PC-9 (cell line): Measurements from ENCODE around the gene PRPH.
A peak's percentile ranks its signal among the peaks of the same experiment; 100 is the strongest.

Experiments used
- CTCF ChIP-seq: fragments of 200-600 bp; sonication (generic); conservative IDR thresholded peaks from 2 replicates; pipeline ENCODE4 v1.6.1; 2017; ENCODE audit warnings: mixed run types, antibody characterized with exemption, mild to moderate bottlenecking, moderate library complexity
- EZH2 ChIP-seq: fragments of 200-600 bp; sonication (generic); IDR thresholded peaks from 2 replicates; pipeline ENCODE4 v1.8.0; 2017; ENCODE audit warnings: antibody characterized with exemption, low read depth

- TF ChIP-seq CTCF (0 out of 2 replicates have a peak, but pooled peaks have one; percentile 18), EZH2 (no peak)
Observed at GRCh38 chr12:49264873-49265792, 29.8 kb upstream of the PRPH start, which contains the start of gene TUBA1C.
